PC-3 (cell line): ENCODE data around the gene RERE. TPM values are rescaled to one million over a fixed set of nuclear protein-coding genes. Genes with fewer than 3 reads are reported as not detected.

Experiments
- ATAC-seq: fragments of 200-7000 bp; cut with Tn5 transposase; 2 replicates; pipeline ENCODE4 v1.9.1; 2020; ENCODE audit warnings: mild to moderate bottlenecking, moderate library complexity
- BruUV-seq: library from RNA; stranded (reverse); fragments of 400-500 nt; replicated peaks from 2 replicates; lab custom pipeline; 2021; lab: Mats Ljungman, UMichigan
- CTCF ChIA-PET: fragments of 300-600 bp; sonication (Branson Sonifier 250); formaldehyde crosslinking; loops from one replicate; lab custom pipeline; 2022; ENCODE audit warnings: antibody characterized with exemption; lab: Charles Lee
- POLR2A ChIA-PET: fragments of 300-600 bp; sonication (Branson Sonifier 250); formaldehyde crosslinking; loops from one replicate; lab custom pipeline; 2022; ENCODE audit warnings: antibody characterized with exemption; ENCODE audit not compliant: unreplicated experiment; lab: Charles Lee
- DNase-seq: peaks from one replicate; pipeline ENCODE4 v3.0.0-alpha.2; 2015
- H2AFZ ChIP-seq: fragments of 300-600 bp; sonication (generic); 2 replicates; pipeline ENCODE4 v1.6.0; 2016; ENCODE audit warnings: antibody characterized with exemption, low read length
- H3F3A ChIP-seq: fragments of 300-600 bp; sonication (generic); one replicate; pipeline ENCODE4 v1.6.0; 2017; ENCODE audit warnings: antibody characterized with exemption, low read length, control low read depth, mild to moderate bottlenecking; ENCODE audit not compliant: unreplicated experiment
- H3K27ac ChIP-seq: fragments of 300-600 bp; sonication (generic); 2 replicates; pipeline ENCODE4 v1.5.1; 2016; ENCODE audit warnings: mild to moderate bottlenecking, low read length
- H3K27me3 ChIP-seq: fragments of 300-600 bp; sonication (generic); 2 replicates; pipeline ENCODE4 v1.6.1; 2016; ENCODE audit warnings: low read length, mixed read lengths
- H3K36me3 ChIP-seq: fragments of 300-600 bp; sonication (generic); 2 replicates; pipeline ENCODE4 v1.6.1; 2016; ENCODE audit warnings: low read depth, mixed run types, low read length, mixed read lengths
- H3K4me1 ChIP-seq: fragments of 300-600 bp; sonication (generic); 2 replicates; pipeline ENCODE4 v1.5.1; 2016; ENCODE audit warnings: low read length; ENCODE audit not compliant: insufficient read depth
- H3K4me2 ChIP-seq: fragments of 300-600 bp; sonication (generic); 2 replicates; pipeline ENCODE4 v1.6.0; 2016; ENCODE audit warnings: low read length
- H3K4me3 ChIP-seq: fragments of 300-600 bp; sonication (generic); 2 replicates; pipeline ENCODE4 v1.5.1; 2016; ENCODE audit warnings: mild to moderate bottlenecking, low read length, mixed read lengths
- H3K79me2 ChIP-seq: fragments of 300-600 bp; sonication (generic); 2 replicates; pipeline ENCODE4 v1.6.1; 2017; ENCODE audit warnings: low read length, mixed read lengths
- H3K9ac ChIP-seq: fragments of 300-600 bp; sonication (generic); 2 replicates; pipeline ENCODE4 v1.6.0; 2016; ENCODE audit warnings: mild to moderate bottlenecking, low read length
- H3K9me2 ChIP-seq: fragments of 300-600 bp; sonication (generic); replicated peaks from 2 replicates; pipeline ENCODE4 v1.6.1; 2016; ENCODE audit warnings: mixed run types, low read length, mixed read lengths
- H3K9me3 ChIP-seq: fragments of 300-600 bp; sonication (generic); 2 replicates; pipeline ENCODE4 v1.6.1; 2016; ENCODE audit warnings: low read length, mixed read lengths
- H4K20me1 ChIP-seq: fragments of 300-600 bp; sonication (generic); 2 replicates; pipeline ENCODE4 v1.6.1; 2016; ENCODE audit warnings: low read length, mixed read lengths
- CTCF ChIP-seq: fragments of 300-600 bp; sonication (generic); conservative IDR thresholded peaks from 2 replicates; pipeline ENCODE4 v1.5.1; 2017; ENCODE audit warnings: antibody characterized with exemption, low read depth, mild to moderate bottlenecking, low read length
- EZH2 ChIP-seq: fragments of 300-600 bp; sonication (generic); IDR thresholded peaks from one replicate; pipeline ENCODE4 v1.6.1; 2017; ENCODE audit warnings: antibody characterized with exemption, mild to moderate bottlenecking, low read length; ENCODE audit not compliant: unreplicated experiment
- EZH2phosphoT487 ChIP-seq: fragments of 300-600 bp; sonication (generic); IDR thresholded peaks from 2 replicates; pipeline ENCODE4 v1.6.1; 2018; ENCODE audit warnings: mild to moderate bottlenecking, antibody characterized with exemption, low read length, borderline replicate concordance
- intact Hi-C: fragments of 100-400 bp; cut with micrococcal nuclease; formaldehyde crosslinking; loops from 2 replicates; pipeline ENCODE4 v1.9.0; 2023
- total RNA-seq: library from RNA; depleted of rRNA; stranded (reverse); fragments of >200 nt; gene quantifications from 2 replicates; pipeline ENCODE4 v1.2.3, GENCODE V29; 2014

Gene RERE
- total RNA-seq, 1 experiment from 2014 or later = 24.2 TPM

- TF ChIP-seq CTCF = no peak
- no peak for TF ChIP-seq EZH2
- TF ChIP-seq EZH2phosphoT487 = no peak
These were observed 75.2 kb downstream of the RERE start for GRCh38 chr1:8742022-8742924.

GRCh38 chr1:8740034-8740449, 77.4 kb downstream of the RERE start:
- Histone ChIP-seq H3F3A (peaks cover 4% of the 10 kb centered on the region), H3K9me3 (no peaks in the 10 kb centered on the region), H3K4me1 (peaks cover 30% of the 10 kb centered on the region), H3K4me2 (peak overlapping the region; percentile 58), H4K20me1 (no peaks in the 10 kb centered on the region), H3K79me2 (peaks cover 20% of the 10 kb centered on the region), H3K9ac (0 out of 2 replicates have a peak overlapping the region, but pooled peaks have one; percentile 15), H3K4me3 (no peak overlapping the region), H3K36me3 (peaks cover 6% of the 10 kb centered on the region; the same call in 1 of the 2 replicates), H3K9me2 (no peaks in the 10 kb centered on the region), H3K27ac (peak overlapping the region; percentile 89), H2AFZ (no peak overlapping the region), H3K27me3 (no peaks in the 10 kb centered on the region)
- ATAC-seq (peak; percentile 95), DNase-seq (peak; percentile 90)
- no TSS peak for BruUV-seq
- POLR2A ChIA-PET = interaction anchor here (0.6 to 1.0 kb wide), 3 partner anchors 49 to 109 kb away, joined by 3 to 5 read pairs (median 4); no protein-coding TSS in a partner anchor
- CTCF ChIA-PET = interaction anchor here (0.5 to 2.0 kb wide), 7 partner anchors 59 to 389 kb away, joined by 3 to 10 read pairs (median 3); no protein-coding TSS in a partner anchor
- intact Hi-C loops = loop anchor here (2.0 to 5.0 kb wide), 3 partner anchors 27 to 107 kb away; partner anchors contain the start of gene RERE
- TF ChIP-seq CTCF (no peak), EZH2 (no peak), EZH2phosphoT487 (no peak)

More at GRCh38 chr1:8742022-8742924, 75.2 kb downstream of the RERE start:
- peaks cover 20% of the 10 kb centered on the region for H3K79me2 ChIP-seq
- no peaks in the 10 kb centered on the region for H4K20me1 ChIP-seq
- DNase-seq (peak; percentile 72), ATAC-seq (peak; percentile 61)
- peak overlapping the region; percentile 59 for H3K27ac ChIP-seq
- POLR2A ChIA-PET = interaction anchor here (0.6 kb wide), 1 partner anchor 667 kb away, joined by 4 read pairs; no protein-coding TSS in a partner anchor
- H3K4me3 ChIP-seq = no peak overlapping the region
- no TSS peak for BruUV-seq
- no peaks in the 10 kb centered on the region for H3K27me3 ChIP-seq
- no peaks in the 10 kb centered on the region for H3K9me3 ChIP-seq
- H3F3A ChIP-seq = peaks cover 4% of the 10 kb centered on the region
- H2AFZ ChIP-seq = no peak overlapping the region
- intact Hi-C loops = loop anchor here (1.0 to 5.0 kb wide), 2 partner anchors 45 to 105 kb away; no protein-coding TSS in a partner anchor
- H3K4me1 ChIP-seq = peaks cover 38% of the 10 kb centered on the region
- peaks cover 6% of the 10 kb centered on the region; the same call in 1 of the 2 replicates for H3K36me3 ChIP-seq
- peak overlapping the region; percentile 39 for H3K4me2 ChIP-seq
- H3K9me2 ChIP-seq = no peaks in the 10 kb centered on the region
- CTCF ChIA-PET = no interaction called here
- H3K9ac ChIP-seq = no peak overlapping the region
